CD4-positive, alpha-beta T cell treated with Interleukin-6 for 4 hours (primary cell): ENCODE data around the gene UGT1A8.
"Not testable (repeated sequence)": the region's sequence is repeated elsewhere in the genome, so short reads cannot be mapped to it uniquely, and the experiment has no call there.

Experiments used
- DNase-seq: peaks from one replicate; pipeline ENCODE4 v3.0.0-alpha.2; 2020; ENCODE audit warnings: mixed read lengths

The UGT1A8 gene

GRCh38 chr2:233617476-233617875 is at the start of gene UGT1A8:
Gene UGT1A8, plus strand, starts transcription at chr2:233617633. Its CDS starts 75 bp downstream, at chr2:233617708.
- not testable (repeated sequence) for DNase-seq

GRCh38 chr2:233571001-233571400 is 46.4 kb upstream of the UGT1A8 start:
- DNase-seq, result no peak

- DNase-seq, result no peak
Observed at GRCh38 chr2:233571462-233571861, 46.0 kb upstream of the UGT1A8 start.

DNA sequence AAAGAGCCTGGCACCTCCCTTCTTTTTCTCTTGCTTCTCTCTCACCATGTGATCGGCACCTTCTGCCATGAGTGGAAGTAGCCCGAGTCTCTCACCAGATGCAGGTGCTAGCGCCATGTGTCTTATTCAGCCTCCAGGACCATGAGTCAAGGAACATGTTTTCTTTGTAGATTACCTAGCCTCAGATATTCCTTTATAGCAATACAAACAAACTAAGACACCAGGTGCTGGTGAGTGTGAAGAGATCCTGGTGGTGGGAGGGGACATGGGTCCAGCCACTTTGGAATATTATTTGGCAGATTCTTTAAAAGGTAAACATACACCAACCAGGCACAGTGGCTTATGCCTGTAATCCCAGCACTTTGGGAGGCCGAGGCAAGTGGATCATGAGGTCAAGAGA is 45.0 kb upstream of the UGT1A8 start:
- no peak for DNase-seq

DNA sequence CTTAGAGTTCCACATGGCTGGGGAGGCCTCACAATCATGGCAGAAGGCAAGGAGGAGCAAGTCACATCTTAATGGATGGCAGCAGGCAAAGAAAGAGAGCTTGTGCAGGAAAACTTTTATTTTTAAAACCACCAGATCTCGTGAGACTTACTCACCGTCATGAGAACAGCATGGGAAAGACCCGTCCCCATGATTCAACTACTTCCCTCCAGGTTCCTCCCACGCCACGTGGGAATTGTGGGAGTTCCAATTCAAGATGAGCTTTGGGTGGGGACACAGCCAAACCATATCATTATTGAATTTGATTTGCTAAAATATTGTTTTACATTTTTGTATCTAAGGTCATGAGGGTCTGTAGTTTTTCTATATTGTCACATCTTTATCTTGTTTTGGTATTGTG is 40.1 kb upstream of the UGT1A8 start:
- DNase-seq, result not testable (repeated sequence)

DNA sequence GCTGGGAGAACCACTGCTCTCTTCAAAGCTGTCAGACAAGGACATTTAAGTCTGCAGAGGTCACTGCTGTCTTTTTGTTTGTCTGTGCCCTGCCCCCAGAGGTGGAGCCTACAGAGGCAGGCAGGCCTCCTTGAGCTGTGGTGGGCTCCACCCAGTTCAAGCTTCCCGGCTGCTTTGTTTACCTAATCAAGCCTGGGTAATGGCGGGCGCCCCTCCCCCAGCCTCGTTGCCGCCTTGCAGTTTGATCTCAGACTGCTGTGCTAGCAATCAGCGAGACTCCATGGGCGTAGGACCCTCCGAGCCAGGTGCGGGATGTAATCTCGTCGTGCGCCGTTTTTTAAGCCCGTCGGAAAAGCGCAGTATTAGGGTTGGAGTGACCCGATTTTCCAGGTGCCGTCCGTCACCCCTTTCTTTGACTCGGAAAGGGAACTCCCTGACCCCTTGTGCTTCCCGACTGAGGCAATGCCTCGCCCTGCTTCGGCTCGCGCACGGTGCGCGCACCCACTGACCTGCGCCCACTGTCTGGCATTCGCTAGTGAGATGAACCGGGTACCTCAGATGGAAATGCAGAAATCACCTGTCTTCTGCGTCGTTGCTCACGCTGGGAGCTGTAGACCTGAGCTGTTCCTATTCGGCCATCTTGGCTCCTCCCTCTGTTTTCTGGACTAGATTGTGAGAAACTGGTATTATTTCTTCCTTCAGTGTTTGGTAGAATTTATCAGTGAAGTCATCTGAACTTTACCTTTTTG is 34.0 kb upstream of the UGT1A8 start:
- not testable (repeated sequence) for DNase-seq

- no peak for DNase-seq
Observed at GRCh38 chr2:233584210-233584609, 33.2 kb upstream of the UGT1A8 start.

DNA sequence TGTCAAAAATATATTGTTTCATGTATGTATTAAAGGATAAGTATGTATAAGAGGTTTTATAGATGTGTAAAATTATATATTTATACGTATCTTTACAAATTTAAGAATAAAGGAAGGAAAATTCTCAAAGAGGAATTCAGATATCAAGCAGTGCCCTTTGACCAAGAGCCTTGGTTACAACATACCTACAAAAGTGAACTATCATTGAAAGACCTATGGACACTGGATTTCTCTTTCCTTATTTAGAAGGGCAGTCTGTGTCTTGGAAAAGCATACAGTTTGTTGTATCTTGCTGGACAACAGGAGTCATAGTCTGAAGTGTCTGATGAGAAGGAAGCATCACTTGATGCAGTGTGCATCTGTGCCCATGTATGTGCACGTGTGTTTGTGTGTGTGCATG is 29.0 kb upstream of the UGT1A8 start:
- DNase-seq, result no peak

DNA sequence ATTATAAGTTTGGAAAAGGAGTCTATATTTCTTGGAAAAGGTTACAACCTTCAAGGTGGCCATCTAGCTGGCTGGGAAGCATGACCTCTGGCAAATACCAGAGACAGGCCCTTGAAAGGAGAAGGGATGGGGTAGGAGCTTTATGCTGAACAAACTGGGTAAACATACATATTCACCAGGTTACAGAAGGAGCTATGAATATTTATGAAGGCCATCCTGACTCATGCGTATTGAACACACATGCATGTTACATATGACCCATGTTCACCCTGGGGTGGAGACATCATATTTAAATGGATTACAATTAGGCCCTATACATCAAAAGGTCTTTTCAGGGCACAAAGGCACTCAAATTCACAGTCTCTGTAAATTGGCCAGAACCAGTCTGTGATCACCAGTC is 24.7 kb upstream of the UGT1A8 start:
- not testable (repeated sequence) for DNase-seq

GRCh38 chr2:233593201-233593600 is 24.2 kb upstream of the UGT1A8 start:
- DNase-seq, result no peak

- DNase-seq, result no peak
Observed at GRCh38 chr2:233597522-233597921, 19.9 kb upstream of the UGT1A8 start.

DNA sequence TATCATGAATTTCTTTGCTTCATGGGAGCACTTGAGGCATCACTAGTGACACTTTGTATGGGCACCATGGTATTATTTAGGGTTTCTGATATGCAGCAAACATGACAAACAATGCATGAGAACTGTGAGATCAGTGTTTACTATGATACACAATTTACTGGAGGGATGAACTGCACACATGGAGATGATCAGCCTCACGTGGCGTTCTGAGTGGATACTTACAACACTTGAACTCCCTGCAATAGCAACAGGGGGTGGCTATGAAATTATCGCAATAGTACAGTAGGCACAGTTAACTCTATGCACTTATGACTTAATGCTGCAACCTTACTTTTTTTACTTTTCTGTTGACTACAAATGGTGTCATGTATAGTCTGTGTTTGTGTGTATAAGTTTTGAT is 18.5 kb upstream of the UGT1A8 start:
- no peak for DNase-seq

DNA sequence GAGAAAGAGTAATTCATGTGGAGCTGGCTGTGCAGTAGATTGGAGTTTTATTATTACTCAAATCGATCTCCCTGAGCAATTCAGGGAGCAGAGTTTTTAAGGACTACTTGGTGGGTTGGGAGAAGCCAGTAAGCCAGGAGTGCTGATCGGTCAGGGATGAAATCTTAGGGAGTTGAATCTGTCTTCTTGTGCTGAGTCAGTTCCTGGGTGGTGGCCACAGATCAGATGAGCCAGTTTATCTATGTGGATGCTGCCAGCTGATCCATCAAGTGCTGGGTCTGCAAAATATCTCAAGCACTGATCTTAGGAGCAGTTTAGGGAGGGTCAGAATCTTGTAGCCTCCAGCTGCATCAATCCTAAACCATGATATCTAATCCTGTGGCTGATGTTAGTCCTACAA is 17.0 kb upstream of the UGT1A8 start:
- DNase-seq, result no peak

- no peak for DNase-seq
Observed at GRCh38 chr2:233602076-233602475, 15.4 kb upstream of the UGT1A8 start.

GRCh38 chr2:233603520-233603919 is 13.9 kb upstream of the UGT1A8 start:
- DNase-seq, result no peak

DNA sequence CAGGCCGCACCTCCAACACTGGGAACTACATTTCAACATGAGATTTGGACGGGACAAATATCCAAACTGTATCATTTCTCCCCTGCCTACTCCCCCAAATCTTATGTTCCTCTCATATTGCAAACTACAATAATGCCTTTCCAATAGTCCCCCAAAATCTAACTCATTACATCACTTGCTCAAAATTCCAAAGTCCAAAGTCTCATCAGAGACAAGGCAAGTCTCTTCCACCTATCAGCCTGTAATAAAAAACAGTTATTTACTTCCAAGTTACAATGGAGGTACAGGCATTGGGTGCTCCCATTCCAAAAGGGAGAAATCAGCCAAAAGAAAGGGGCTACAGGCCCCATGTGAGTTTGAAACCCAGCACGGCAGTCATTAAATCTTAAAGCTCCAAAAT is 12.6 kb upstream of the UGT1A8 start:
- DNase-seq, result no peak

DNA sequence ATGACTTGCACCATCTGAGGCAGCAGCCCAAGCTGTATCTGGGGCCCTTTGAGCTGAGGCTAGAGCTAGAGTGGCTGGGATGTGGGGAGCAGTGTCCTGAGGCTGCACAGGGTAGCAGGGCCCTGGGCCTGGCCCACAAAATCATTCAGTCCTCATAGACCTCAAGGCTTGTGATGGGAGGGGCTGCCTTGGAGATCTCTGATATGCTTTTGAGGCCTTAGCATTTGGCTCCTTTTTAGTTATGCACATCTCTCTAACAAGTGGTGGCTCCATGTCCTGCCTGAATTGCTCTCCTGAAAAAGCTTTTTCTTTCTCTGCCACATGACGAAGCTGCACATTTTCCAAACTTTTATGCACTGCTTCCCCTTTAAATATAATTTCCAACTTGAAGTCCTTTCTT is 11.8 kb upstream of the UGT1A8 start:
- no peak for DNase-seq

GRCh38 chr2:233611284-233611683 is 6.1 kb upstream of the UGT1A8 start:
- DNase-seq, result no peak

- DNase-seq, result no peak
Observed at GRCh38 chr2:233620204-233620603, 2.8 kb downstream of the UGT1A8 start.

GRCh38 chr2:233621863-233622262 is 4.4 kb downstream of the UGT1A8 start:
- not testable (repeated sequence) for DNase-seq

GRCh38 chr2:233627331-233628025 is 10.0 kb downstream of the UGT1A8 start:
- DNase-seq, result no peak

DNA sequence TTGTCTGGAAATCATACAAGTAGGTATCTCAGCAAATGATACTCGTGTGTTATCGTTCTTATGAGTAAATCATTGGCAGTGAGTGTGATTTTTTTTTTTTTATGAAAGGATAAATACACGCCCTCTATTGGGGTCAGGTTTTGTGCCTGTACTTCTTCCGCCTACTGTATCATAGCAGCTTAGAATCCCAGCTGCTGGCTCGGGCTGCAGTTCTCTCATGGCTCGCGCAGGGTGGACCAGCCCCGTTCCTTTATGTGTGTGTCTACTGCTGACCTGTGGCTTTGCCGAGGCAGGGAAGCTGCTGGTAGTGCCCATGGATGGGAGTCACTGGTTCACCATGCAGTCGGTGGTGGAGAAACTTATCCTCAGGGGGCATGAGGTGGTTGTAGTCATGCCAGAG is 18.9 kb downstream of the UGT1A8 start, which contains the start of gene UGT1A10:
UGT1A10 (plus strand) TSS at position 143 of the 400 bp plus-strand sequence; CDS start at position 218, 75 bp downstream.
- not testable (repeated sequence) for DNase-seq

DNA sequence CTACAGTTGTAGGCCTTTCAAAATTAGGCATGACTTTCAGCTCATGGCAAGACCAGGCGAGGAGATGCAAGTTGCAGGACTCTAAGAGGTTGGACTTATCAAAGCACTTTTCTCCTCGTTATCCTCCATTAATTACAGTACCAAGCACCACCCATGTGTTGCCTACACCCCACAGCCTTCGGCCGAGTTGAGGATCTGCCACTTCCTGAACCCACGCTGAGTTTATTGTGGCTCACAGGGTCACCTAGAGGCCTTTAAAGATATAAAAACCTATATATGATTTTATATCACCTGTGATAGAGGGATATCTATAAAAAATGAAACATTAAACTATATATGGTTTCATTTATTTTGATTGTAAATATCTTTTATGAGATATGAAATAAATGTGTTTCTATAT is 21.4 kb downstream of the UGT1A8 start:
- no peak for DNase-seq

DNA sequence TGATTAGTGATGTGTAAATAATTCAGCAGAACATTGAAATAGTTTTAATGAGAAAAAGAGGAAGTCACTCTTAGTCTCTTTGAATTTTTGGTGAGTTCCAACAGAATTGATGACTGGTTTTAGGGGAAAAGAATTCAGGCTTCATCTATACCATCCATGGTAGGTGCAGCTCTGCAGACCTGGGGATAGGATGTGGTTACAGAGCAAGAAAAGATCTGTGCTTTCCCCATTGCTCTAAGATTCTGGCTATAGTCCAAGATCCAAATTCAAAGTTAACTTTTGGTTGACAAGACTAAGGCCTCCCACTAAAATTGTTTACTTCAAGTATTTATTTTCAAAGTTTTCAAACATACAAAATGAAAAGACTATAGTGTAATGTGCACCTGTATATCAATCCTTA is 22.4 kb downstream of the UGT1A8 start:
- DNase-seq, result no peak
